Mesendoderm (in vitro differentiated cells): Measurements from ENCODE around the gene TCERG1L.

ENCODE experiments used
- DNase-seq: peaks from one replicate; pipeline ENCODE4 v3.0.0; 2013
- H2AK5ac ChIP-seq: 2 replicates; pipeline ENCODE4 v1.6.1; 2013; ENCODE audit warnings: low read length, inconsistent platforms
- H2BK120ac ChIP-seq: 2 replicates; pipeline ENCODE4 v1.6.1; 2013; ENCODE audit warnings: low read depth, mild to moderate bottlenecking, low read length, moderate library complexity, mixed read lengths
- H2BK15ac ChIP-seq: replicated peaks from 2 replicates; pipeline ENCODE4 v1.6.1; 2013; ENCODE audit warnings: low read depth, mild to moderate bottlenecking, moderate library complexity
- H2BK5ac ChIP-seq: 2 replicates; pipeline ENCODE4 v1.6.1; 2013; ENCODE audit warnings: low read length, inconsistent platforms
- H3K18ac ChIP-seq: 2 replicates; pipeline ENCODE4 v1.6.1; 2013; ENCODE audit warnings: mild to moderate bottlenecking, low read length, mixed read lengths
- H3K23ac ChIP-seq: one replicate; pipeline ENCODE4 v1.6.1; 2013; ENCODE audit warnings: low read length
- H3K27ac ChIP-seq: 2 replicates; pipeline ENCODE4 v1.5.1; 2013; ENCODE audit warnings: low read depth, mild to moderate bottlenecking, inconsistent platforms, low read length, moderate library complexity
- H3K27me3 ChIP-seq: 2 replicates; pipeline ENCODE4 v1.6.1; 2013; ENCODE audit warnings: low read length, control low read depth, mild to moderate bottlenecking, inconsistent platforms; ENCODE audit not compliant: insufficient read depth, poor library complexity
- H3K36me3 ChIP-seq: 2 replicates; pipeline ENCODE4 v1.6.1; 2013; ENCODE audit warnings: low read length, inconsistent platforms; ENCODE audit not compliant: control insufficient read depth, insufficient read depth
- H3K4ac ChIP-seq: one replicate; pipeline ENCODE4 v1.6.1; 2013; ENCODE audit warnings: low read depth, mild to moderate bottlenecking, low read length, moderate library complexity
- H3K4me1 ChIP-seq: 2 replicates; pipeline ENCODE4 v1.6.1; 2013; ENCODE audit warnings: low read depth, low read length, inconsistent platforms; ENCODE audit not compliant: control insufficient read depth
- H3K4me2 ChIP-seq: 2 replicates; pipeline ENCODE4 v1.6.1; 2013; ENCODE audit warnings: low read length
- H3K4me3 ChIP-seq: 2 replicates; pipeline ENCODE4 v1.5.1; 2013; ENCODE audit warnings: mild to moderate bottlenecking, low read length
- H3K56ac ChIP-seq: one replicate; pipeline ENCODE4 v1.6.1; 2013; ENCODE audit warnings: low read length
- H3K79me1 ChIP-seq: 2 replicates; pipeline ENCODE4 v1.6.1; 2013; ENCODE audit warnings: low read length, inconsistent platforms
- H3K79me2 ChIP-seq: 2 replicates; pipeline ENCODE4 v1.6.1; 2013; ENCODE audit warnings: mild to moderate bottlenecking, low read length; ENCODE audit not compliant: control insufficient read depth, insufficient read depth
- H3K9ac ChIP-seq: 2 replicates; pipeline ENCODE4 v1.6.1; 2013; ENCODE audit warnings: low read length, inconsistent platforms
- H4K5ac ChIP-seq: one replicate; pipeline ENCODE4 v1.6.1; 2013; ENCODE audit warnings: low read length
- H4K8ac ChIP-seq: one replicate; pipeline ENCODE4 v1.6.1; 2013; ENCODE audit warnings: low read depth, mild to moderate bottlenecking, control low read depth, low read length, moderate library complexity
- WGBS: extraction: QIAGEN DNeasy Blood & Tissue Kit; methylation state at CpG from one replicate; pipeline ENCODE4 v1.1.7; 2013; ENCODE audit warnings: low lambda C conversion rate, missing lambda C conversion rate; ENCODE audit not compliant: insufficient coverage; ENCODE audit errors: extremely low coverage; 5-methylcytosine and 5-hydroxymethylcytosine counted together

The TCERG1L gene

GRCh38 chr10:131215776-131216175 is 95.7 kb downstream of the TCERG1L start:
- Histone ChIP-seq H4K8ac (no peak overlapping the region), H3K56ac (no peak overlapping the region), H4K5ac (no peak overlapping the region), H3K4me2 (no peak overlapping the region), H3K27ac (no peak overlapping the region), H3K23ac (no peak overlapping the region), H3K9ac (no peak overlapping the region), H3K36me3 (no peaks in the 10 kb centered on the region), H3K4me1 (no peaks in the 10 kb centered on the region), H3K27me3 (no peaks in the 10 kb centered on the region), H2AK5ac (no peak overlapping the region), H2BK120ac (no peak overlapping the region), H2BK5ac (no peak overlapping the region), H3K4ac (no peak overlapping the region), H3K79me2 (no peaks in the 10 kb centered on the region), H2BK15ac (no peak overlapping the region), H3K18ac (no peak overlapping the region), H3K79me1 (no peaks in the 10 kb centered on the region), H3K4me3 (no peak overlapping the region)
- DNase-seq: no peak
- WGBS: no CpG with 5 or more reads among the region's 6 CpGs

- WGBS: no CpG with 5 or more reads among the region's 17 CpGs
- Histone ChIP-seq H3K23ac (no peak overlapping the region), H3K4me2 (no peak overlapping the region), H3K27ac (no peak overlapping the region), H3K4me1 (no peaks in the 10 kb centered on the region), H3K27me3 (no peaks in the 10 kb centered on the region), H3K79me2 (no peaks in the 10 kb centered on the region), H2AK5ac (no peak overlapping the region), H2BK15ac (no peak overlapping the region), H2BK5ac (no peak overlapping the region), H4K5ac (no peak overlapping the region), H3K36me3 (no peaks in the 10 kb centered on the region), H2BK120ac (no peak overlapping the region), H4K8ac (no peak overlapping the region), H3K18ac (no peak overlapping the region), H3K9ac (no peak overlapping the region), H3K4ac (no peak overlapping the region), H3K4me3 (no peak overlapping the region), H3K79me1 (no peaks in the 10 kb centered on the region), H3K56ac (no peak overlapping the region)
- DNase-seq: no peak
These were observed 96.8 kb downstream of the TCERG1L start for GRCh38 chr10:131214521-131215244.

- DNase-seq: no peak
- no peak overlapping the region for H2AK5ac ChIP-seq
- H3K4me2 ChIP-seq: no peak overlapping the region
- H3K18ac ChIP-seq: no peak overlapping the region
- H2BK120ac ChIP-seq: no peak overlapping the region
- H4K8ac ChIP-seq: no peak overlapping the region
- no peak overlapping the region for H3K9ac ChIP-seq
- H3K36me3 ChIP-seq: no peaks in the 10 kb centered on the region
- no peak overlapping the region for H3K23ac ChIP-seq
- H3K79me1 ChIP-seq: no peaks in the 10 kb centered on the region
- no CpG with 5 or more reads among the region's 9 CpGs for WGBS
- H3K79me2 ChIP-seq: no peaks in the 10 kb centered on the region
- H3K4ac ChIP-seq: no peak overlapping the region
- H3K56ac ChIP-seq: peak overlapping the region; percentile 15
- no peak overlapping the region for H3K27ac ChIP-seq
- no peak overlapping the region for H2BK5ac ChIP-seq
- H3K27me3 ChIP-seq: no peaks in the 10 kb centered on the region
- H3K4me1 ChIP-seq: no peaks in the 10 kb centered on the region
- H2BK15ac ChIP-seq: no peak overlapping the region
- H4K5ac ChIP-seq: no peak overlapping the region
- H3K4me3 ChIP-seq: no peak overlapping the region
These were observed 97.6 kb downstream of the TCERG1L start for GRCh38 chr10:131213741-131214505.

GRCh38 chr10:131212763-131213325 is 98.7 kb downstream of the TCERG1L start:
- H3K4me2 ChIP-seq: no peak overlapping the region
- no peaks in the 10 kb centered on the region for H3K4me1 ChIP-seq
- no peak overlapping the region for H4K5ac ChIP-seq
- H3K79me2 ChIP-seq: no peaks in the 10 kb centered on the region
- no peak overlapping the region for H3K18ac ChIP-seq
- no peak overlapping the region for H2BK15ac ChIP-seq
- no peaks in the 10 kb centered on the region for H3K36me3 ChIP-seq
- no peak overlapping the region for H4K8ac ChIP-seq
- no peak overlapping the region for H3K23ac ChIP-seq
- H3K27me3 ChIP-seq: no peaks in the 10 kb centered on the region
- no peak overlapping the region for H3K56ac ChIP-seq
- no peak overlapping the region for H3K27ac ChIP-seq
- H2AK5ac ChIP-seq: no peak overlapping the region
- H2BK120ac ChIP-seq: no peak overlapping the region
- no peak overlapping the region for H3K4me3 ChIP-seq
- H3K79me1 ChIP-seq: no peaks in the 10 kb centered on the region
- H3K4ac ChIP-seq: no peak overlapping the region
- no peak for DNase-seq
- H3K9ac ChIP-seq: no peak overlapping the region
- no peak overlapping the region for H2BK5ac ChIP-seq
- WGBS: no CpG with 5 or more reads among the region's 5 CpGs

GRCh38 chr10:131211965-131212619 is 99.4 kb downstream of the TCERG1L start:
- Histone ChIP-seq H3K27ac (no peak overlapping the region), H3K79me2 (no peaks in the 10 kb centered on the region), H3K4me1 (no peaks in the 10 kb centered on the region), H3K18ac (no peak overlapping the region), H2BK120ac (no peak overlapping the region), H3K36me3 (no peaks in the 10 kb centered on the region), H2BK5ac (no peak overlapping the region), H3K27me3 (no peaks in the 10 kb centered on the region), H3K4me3 (no peak overlapping the region), H4K5ac (no peak overlapping the region), H3K23ac (no peak overlapping the region), H3K4ac (no peak overlapping the region), H4K8ac (no peak overlapping the region), H3K9ac (no peak overlapping the region), H3K79me1 (no peaks in the 10 kb centered on the region), H2BK15ac (no peak overlapping the region), H3K4me2 (no peak overlapping the region), H2AK5ac (no peak overlapping the region), H3K56ac (no peak overlapping the region)
- no CpG with 5 or more reads among the region's 2 CpGs for WGBS
- DNase-seq: no peak
